HG03460 (cell line): ENCODE data around the gene MICAL1.
"Not testable (repeated sequence)": the region's sequence is repeated elsewhere in the genome, so short reads cannot be mapped to it uniquely, and the experiment has no call there.

Experiments used
- ATAC-seq: cut with Tn5 transposase; IDR thresholded peaks from one replicate; pipeline ENCODE4 v1.9.1; 2021; ENCODE audit not compliant: unreplicated experiment

Gene MICAL1

DNA sequence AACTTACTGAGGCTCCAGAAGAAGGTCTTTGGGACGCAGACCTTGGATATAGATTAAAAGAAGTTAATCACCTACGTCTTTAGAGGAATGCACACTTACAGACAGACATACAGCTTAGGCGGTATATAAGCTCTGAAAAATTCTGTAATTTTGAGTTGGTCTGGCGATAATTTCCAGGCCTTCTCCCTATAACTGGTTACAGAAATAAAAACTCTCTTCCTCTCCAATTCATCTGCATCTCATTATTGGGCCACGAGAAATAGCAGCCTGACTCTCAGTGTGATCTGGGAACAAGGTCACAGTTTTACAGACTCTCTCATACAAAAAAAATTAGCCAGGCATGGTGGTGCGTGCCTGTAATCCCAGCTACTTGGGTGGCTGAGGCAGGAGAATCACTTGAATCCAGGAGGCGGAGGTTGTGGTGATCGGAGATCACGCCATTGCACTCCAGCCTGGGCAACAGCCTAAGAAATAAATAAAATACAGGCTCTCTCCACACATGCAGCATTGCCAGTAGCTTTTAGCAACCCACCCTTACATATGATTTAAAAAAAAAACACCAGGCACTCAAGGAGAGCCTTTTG, 22.7 kb upstream of the MICAL1 start:
- no peak for ATAC-seq

GRCh38 chr6:109477725-109478124, 22.2 kb upstream of the MICAL1 start:
- ATAC-seq: peak; percentile 75

GRCh38 chr6:109477184-109477583, 21.6 kb upstream of the MICAL1 start:
- ATAC-seq: no peak

GRCh38 chr6:109475625-109476024, 20.1 kb upstream of the MICAL1 start:
- no peak for ATAC-seq

- ATAC-seq: no peak
Observed at GRCh38 chr6:109474995-109475394, 19.4 kb upstream of the MICAL1 start.

GRCh38 chr6:109473120-109473519, 17.5 kb upstream of the MICAL1 start:
- ATAC-seq: no peak

DNA sequence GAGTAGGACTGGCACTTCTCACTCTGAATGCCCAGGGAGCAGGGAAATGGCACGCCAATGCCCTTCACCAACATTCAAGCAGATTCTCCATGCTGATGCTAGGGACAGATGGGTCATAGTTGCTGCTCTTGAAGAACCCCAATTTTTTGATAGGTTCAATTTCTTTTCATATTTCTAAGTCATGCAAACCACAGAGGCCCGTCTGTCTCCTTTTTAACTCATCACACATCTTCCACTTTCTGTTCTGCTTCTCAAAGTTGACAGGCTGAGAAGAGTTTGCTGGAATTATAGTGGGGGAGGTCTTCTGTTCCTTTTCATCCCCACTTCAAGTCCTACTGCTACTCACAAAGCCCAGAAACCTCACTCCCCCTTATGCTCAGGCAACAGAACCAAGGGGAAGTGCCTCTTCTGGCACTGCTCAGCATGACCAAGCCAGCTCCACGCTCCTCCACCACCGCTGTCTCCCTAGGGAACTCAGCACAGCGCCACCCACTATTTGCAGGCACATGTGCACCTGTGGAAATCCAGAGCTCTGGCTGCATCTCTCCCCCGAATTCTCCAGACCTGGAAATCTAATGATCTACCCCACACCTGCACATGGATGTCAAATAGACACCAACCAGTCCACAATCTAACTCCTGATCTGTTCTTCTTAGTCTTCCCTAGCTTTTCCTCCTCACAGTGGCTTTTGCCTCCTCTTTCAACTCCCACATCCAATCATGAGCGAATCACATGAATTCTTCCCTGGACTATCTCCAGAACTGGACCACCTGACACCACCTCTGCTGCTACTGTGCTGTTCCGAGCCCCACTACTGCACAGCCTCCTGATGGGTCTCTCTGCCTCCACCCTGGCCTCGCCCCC, 16.8 kb upstream of the MICAL1 start:
- peak; percentile 65 for ATAC-seq

- no peak for ATAC-seq
Observed at GRCh38 chr6:109471105-109471810, 15.7 kb upstream of the MICAL1 start.

DNA sequence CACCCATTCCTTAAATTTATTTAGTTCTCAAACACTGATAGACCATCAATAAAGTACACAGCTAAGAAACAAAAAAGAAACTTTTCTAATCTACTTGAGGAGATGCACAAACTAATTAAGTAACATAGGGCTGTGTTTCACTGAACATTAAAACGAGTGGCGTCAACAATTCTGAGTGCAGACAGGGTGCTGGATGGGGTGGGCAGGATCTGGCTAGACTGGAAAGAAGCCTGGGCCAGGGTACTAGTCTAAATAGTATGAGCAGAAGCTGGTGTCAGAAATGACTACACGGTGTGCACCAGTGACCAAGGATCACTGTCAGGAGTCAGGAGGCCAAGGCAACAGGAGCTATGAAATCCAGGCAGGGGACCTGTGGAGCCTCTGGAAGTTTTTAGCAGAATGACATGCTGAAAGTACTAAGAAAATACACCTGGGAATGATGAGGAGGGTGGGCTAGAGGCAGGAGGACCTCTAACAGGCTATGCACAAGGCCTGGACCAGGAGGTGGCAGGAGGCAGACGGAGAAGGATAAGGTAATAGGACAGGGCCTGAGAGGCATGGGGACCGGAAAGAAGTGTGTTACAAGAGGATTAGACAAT, 14.1 kb upstream of the MICAL1 start:
- ATAC-seq: no peak

- ATAC-seq: no peak
Observed at GRCh38 chr6:109467696-109468095, 12.1 kb upstream of the MICAL1 start.

DNA sequence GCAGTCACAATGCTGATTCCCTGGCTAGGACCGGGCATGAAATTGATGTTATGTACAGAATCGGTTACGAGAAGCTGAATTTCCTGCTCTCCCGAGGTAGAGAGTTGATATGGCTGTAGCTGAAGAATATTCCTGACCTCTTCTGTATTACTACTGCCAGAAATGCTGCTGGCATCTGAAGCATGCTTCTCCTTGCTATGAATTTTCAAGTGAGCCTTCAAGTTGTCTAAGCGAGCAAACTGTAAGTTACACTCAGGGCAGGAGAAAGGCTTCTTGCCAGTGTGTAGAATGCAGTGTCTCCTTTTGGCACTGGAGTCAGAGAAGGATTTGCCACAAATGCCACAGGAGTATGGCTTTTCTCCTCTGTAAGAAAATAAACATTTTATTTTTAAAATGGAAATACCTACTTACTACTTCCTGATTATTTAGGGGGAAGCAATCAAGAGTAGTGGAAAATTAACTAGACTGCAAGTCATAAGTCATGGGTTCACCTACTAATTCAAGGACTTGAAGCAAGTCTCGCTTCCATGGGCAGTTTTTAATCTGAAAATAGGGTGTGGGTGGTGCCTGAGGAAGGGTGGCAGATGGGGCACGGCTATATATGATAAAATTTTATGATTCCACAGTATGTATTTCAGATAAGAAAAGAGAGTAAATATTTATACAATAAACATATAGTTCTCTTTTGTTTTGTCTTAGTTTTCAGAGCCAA, 10.8 kb upstream of the MICAL1 start:
- no peak for ATAC-seq

GRCh38 chr6:109465772-109466171, 10.2 kb upstream of the MICAL1 start:
- no peak for ATAC-seq

GRCh38 chr6:109461733-109462526, 6.4 kb upstream of the MICAL1 start:
- no peak for ATAC-seq

DNA sequence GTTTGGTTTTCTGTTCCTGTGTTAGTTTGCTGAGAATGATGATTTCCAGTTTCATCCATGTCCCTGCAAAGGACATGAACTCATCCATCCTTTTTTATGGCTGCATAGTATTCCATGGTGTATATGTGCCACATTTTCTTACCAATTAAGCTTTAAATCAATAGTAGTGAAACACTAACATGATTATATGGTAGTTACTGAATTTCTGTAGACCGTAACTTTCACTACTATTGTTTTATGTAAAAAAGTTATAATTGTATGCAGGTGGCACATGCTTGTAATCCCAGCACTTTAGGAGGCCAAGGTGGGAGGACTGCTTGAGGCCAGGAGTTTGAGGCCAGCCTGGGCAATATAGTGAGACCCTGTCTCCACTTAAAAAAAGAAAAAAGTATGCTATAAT, 5.6 kb upstream of the MICAL1 start:
- ATAC-seq: not testable (repeated sequence)

DNA sequence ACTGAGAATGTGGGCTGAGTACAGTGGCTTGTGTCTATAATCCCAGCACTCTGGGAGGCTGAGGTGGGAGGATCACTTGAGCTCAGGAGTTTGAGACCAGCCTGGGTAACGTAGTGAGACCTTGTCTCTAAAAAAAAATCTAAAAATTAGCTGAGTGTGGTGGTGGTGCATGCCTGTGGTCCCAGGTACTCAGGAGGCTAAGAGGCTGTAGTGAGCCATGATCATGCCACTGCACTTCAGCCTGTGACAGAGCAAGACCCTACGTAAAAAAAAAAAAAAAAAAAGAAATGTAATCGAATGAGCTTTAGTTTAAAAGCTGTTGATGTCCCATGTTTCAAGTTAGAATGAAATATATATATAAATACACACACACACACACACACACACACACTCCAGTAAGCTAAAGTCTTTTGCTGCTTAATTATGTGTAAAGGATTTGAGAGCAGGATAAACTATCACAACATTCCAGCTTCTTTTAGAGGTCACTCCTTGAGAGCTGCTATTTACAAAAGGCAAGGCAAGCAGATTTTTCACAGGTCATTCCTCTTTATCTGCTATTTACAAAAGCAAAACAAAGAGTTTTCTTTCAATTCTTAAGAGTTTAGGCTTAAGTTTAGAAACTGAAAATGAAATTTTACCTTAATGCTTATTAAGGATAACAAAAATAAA, 4.7 kb upstream of the MICAL1 start:
- no peak for ATAC-seq

DNA sequence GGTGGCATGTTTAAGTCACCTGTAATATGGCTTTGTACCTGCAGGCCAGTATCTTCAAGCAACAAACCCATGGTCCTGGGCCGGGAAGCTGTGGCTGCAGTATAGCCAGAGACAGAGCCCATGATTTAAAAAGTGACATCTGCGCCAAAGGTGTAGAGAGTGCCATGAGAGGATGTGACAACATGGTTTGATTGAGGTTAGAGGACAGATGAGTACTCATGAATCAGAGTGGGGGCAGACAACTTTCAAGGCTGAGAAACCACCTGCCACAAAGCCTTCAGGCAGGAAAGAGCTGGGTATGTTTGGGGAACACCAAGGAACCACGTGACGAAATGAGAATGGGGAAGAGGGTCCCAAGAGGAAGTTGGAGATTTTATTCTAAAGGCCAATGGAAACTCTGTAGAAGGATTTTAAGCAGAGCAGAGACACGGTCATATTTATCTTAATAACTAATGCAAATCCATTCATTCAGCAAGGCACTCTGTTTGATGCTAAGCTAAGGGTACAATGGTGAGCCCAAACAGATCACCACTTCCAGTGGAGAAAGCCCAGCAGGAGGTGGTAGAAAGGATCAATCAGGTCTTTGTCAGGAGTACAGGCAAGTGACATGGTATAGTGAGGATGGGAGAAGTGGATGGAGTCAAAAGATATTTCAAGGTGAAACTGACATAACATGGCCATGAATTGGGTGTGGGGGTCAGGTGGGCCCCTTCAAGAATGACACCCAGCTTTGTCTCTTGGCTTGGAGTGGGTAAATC, 3.4 kb upstream of the MICAL1 start:
- no peak for ATAC-seq

GRCh38 chr6:109457562-109457996, 2.0 kb upstream of the MICAL1 start:
- ATAC-seq: no peak

GRCh38 chr6:109456710-109457561, 1.4 kb upstream of the MICAL1 start:
- no peak for ATAC-seq
